ENCODE measurements around the gene FHL3. TPM values are rescaled to one million over a fixed set of nuclear protein-coding genes. Genes with fewer than 3 reads are reported as not detected.

Gene FHL3
- total and polyA plus RNA-seq, 2 donors (not counting 1 experiment from before 2014, with no cell fraction given) = 0.15 to 2.2 TPM

GRCh38 chr1:37999430-38000232 lies 5.7 kb downstream of the FHL3 start:
- no peak for DNase-seq
- peaks cover 0 to 11% (median 5%) of the 10 kb centered on the region in 4 experiments for H3K27me3 ChIP-seq (replicated peaks in 1 of 4; ENCODE audit: control extremely low read depth in 1 of 4, control insufficient read depth in 3 of 4, insufficient read depth in 4 of 4, low read length in 3 of 4)
- Mint-ChIP-seq H3K9me3 (ENCODE audit: insufficient read depth) (no peaks in the 10 kb centered on the region), H3K4me3 (no peak overlapping the region), H3K27me3 (peaks cover 10% of the 10 kb centered on the region), H3K27ac (peak overlapping the region; percentile 10), H3K4me1 (peaks cover 17% of the 10 kb centered on the region)
- 20% methylated on average over 3 of the region's 9 CpGs for WGBS (ENCODE audit: insufficient coverage)
- H3K9ac ChIP-seq (ENCODE audit: low read length) = no peak overlapping the region
- H3K4me2 ChIP-seq (replicated peaks; ENCODE audit: low read depth, low read length, poor library complexity, severe bottlenecking) = no peak overlapping the region
- peak overlapping the region; percentile 42 for H2AFZ ChIP-seq (ENCODE audit: insufficient read depth, low read depth, low read length, poor library complexity, severe bottlenecking)
- H3K4me3 ChIP-seq (ENCODE audit: control extremely low read depth in 1 of 5, extremely low read depth in 1 of 5, insufficient read depth in 1 of 5, low read depth in 2 of 5, low read length in 4 of 5) = no peak overlapping the region
- ChIA-PET POLR2A (no interaction called here), CTCF (interaction anchor here (0.5 to 2.8 kb wide), 5 partner anchors 10 to 298 kb away, joined by 3 to 9 read pairs (median 5); partner anchors contain the start of gene SF3A3)
- no peak for ATAC-seq (ENCODE audit: low read depth)
- intact Hi-C loops (cut with micrococcal nuclease) = loop anchor here (10.0 kb wide), 1 partner anchor 475 kb away; no protein-coding TSS in a partner anchor
- no peaks in the 10 kb centered on the region for H4K20me1 ChIP-seq (ENCODE audit: control insufficient read depth, insufficient read depth, low read length, poor library complexity, severe bottlenecking)
- H3K79me2 ChIP-seq (ENCODE audit: control insufficient read depth, insufficient read depth, low read length) = no peaks in the 10 kb centered on the region
- peaks cover 12 to 22% of the 10 kb centered on the region in 2 donors for H3K4me1 ChIP-seq (ENCODE audit: control insufficient read depth in 2 of 2, insufficient read depth in 2 of 2, low read length in 2 of 2)
- TF ChIP-seq CTCF (IDR thresholded peaks at IDR 0.05) = no peak
- no peak for TF ChIP-seq EZH2 (IDR thresholded peaks at IDR 0.05; ENCODE audit: borderline replicate concordance, insufficient read depth, low read depth, low read length, poor library complexity, severe bottlenecking)
- H3K27ac ChIP-seq (ENCODE audit: low read length in 2 of 2) = no peak overlapping the region
- no peaks in the 10 kb centered on the region for H3K36me3 ChIP-seq (replicated peaks in 1 of 2; ENCODE audit: control extremely low read depth in 1 of 2, control insufficient read depth in 1 of 2, extremely low read depth in 1 of 2, insufficient read depth in 2 of 2, low read length in 1 of 2)
- no peaks in the 10 kb centered on the region for H3K9me3 ChIP-seq (ENCODE audit: control extremely low read depth in 1 of 3, control insufficient read depth in 2 of 3, insufficient read depth in 1 of 3, low read length in 2 of 3)

- Histone ChIP-seq H3K36me3 (replicated peaks in 1 of 2; ENCODE audit: control extremely low read depth in 1 of 2, control insufficient read depth in 1 of 2, extremely low read depth in 1 of 2, insufficient read depth in 2 of 2, low read length in 1 of 2) (no peaks in the 10 kb centered on the region), H3K4me1 (ENCODE audit: control insufficient read depth in 2 of 2, insufficient read depth in 2 of 2, low read length in 2 of 2) (peaks cover 9 to 16% of the 10 kb centered on the region in 2 donors), H3K79me2 (ENCODE audit: control insufficient read depth, insufficient read depth, low read length) (no peaks in the 10 kb centered on the region), H3K9ac (ENCODE audit: low read length) (no peak overlapping the region), H3K4me2 (replicated peaks; ENCODE audit: low read depth, low read length, poor library complexity, severe bottlenecking) (no peak overlapping the region), H3K27me3 (replicated peaks in 1 of 4; ENCODE audit: control extremely low read depth in 1 of 4, control insufficient read depth in 3 of 4, insufficient read depth in 4 of 4, low read length in 3 of 4) (peaks cover 0 to 5% (median 2%) of the 10 kb centered on the region in 4 experiments), H3K27ac (ENCODE audit: low read length in 2 of 2) (no peak overlapping the region), H4K20me1 (ENCODE audit: control insufficient read depth, insufficient read depth, low read length, poor library complexity, severe bottlenecking) (no peaks in the 10 kb centered on the region), H3K9me3 (ENCODE audit: control extremely low read depth in 1 of 3, control insufficient read depth in 2 of 3, insufficient read depth in 1 of 3, low read length in 2 of 3) (no peaks in the 10 kb centered on the region), H2AFZ (ENCODE audit: insufficient read depth, low read depth, low read length, poor library complexity, severe bottlenecking) (peak overlapping the region; percentile 42), H3K4me3 (ENCODE audit: control extremely low read depth in 1 of 5, extremely low read depth in 1 of 5, insufficient read depth in 1 of 5, low read depth in 2 of 5, low read length in 4 of 5) (no peak overlapping the region)
- Mint-ChIP-seq H3K27me3 (peaks cover 6% of the 10 kb centered on the region), H3K4me3 (no peak overlapping the region), H3K9me3 (ENCODE audit: insufficient read depth) (no peaks in the 10 kb centered on the region), H3K27ac (peak overlapping the region; percentile 10), H3K4me1 (peaks cover 15% of the 10 kb centered on the region)
- ChIA-PET CTCF (no interaction called here), POLR2A (no interaction called here)
- intact Hi-C loops (cut with micrococcal nuclease) = loop anchor here (10.0 kb wide), 1 partner anchor 476 kb away; no protein-coding TSS in a partner anchor
- TF ChIP-seq CTCF (IDR thresholded peaks at IDR 0.05) = no peak
- TF ChIP-seq EZH2 (IDR thresholded peaks at IDR 0.05; ENCODE audit: borderline replicate concordance, insufficient read depth, low read depth, low read length, poor library complexity, severe bottlenecking) = no peak
- WGBS (ENCODE audit: insufficient coverage) = 86% methylated on average over 16 of the region's 16 CpGs
- ATAC-seq (ENCODE audit: low read depth) = no peak
- no peak for DNase-seq
These were observed 6.3 kb downstream of the FHL3 start for GRCh38 chr1:37998913-37999429.
